Measurements from ENCODE around the gene CHMP1A.

CHMP1A gene

DNA sequence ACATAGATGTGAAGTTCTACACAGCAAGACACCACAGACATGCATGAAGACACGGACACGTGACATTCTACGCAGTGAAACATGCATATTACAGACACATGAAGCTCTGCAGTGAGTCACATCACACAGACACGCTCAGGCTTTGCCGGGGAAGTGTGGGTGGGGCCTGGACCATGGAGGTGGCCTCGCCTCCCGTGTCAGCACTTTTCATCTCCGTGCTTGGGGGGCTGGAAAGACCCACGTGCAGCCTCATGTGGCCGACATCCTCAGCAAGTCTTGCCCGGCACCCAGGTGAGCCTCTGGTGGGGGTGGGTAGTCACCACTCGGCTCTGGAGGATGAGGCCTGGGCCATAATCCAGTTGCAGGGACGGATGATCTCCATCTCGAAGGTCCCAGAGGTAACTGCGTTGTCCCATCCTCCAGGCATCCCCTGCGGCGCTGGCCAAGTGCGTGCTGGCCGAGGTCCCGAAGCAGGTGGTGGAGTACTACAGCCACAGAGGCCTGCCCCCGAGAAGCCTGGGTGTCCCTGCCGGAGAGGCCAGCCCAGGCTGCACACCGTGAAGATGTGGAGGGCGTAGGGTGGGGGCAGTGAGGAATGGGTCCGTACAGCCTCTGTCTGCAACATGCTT is 61.3 kb downstream of the CHMP1A start:
- Histone ChIP-seq H3K27me3 (replicated peaks; ENCODE audit: control insufficient read depth, insufficient read depth, low read length) (no peaks in the 10 kb centered on the region), H3K36me3 (ENCODE audit: control insufficient read depth, insufficient read depth, low read length) (no peaks in the 10 kb centered on the region), H3K4me3 (replicated peaks; ENCODE audit: low read depth, low read length) (no peak overlapping the region)
- no peak for DNase-seq (ENCODE audit: extremely low read depth, insufficient read length)
- TF ChIP-seq CTCF (IDR thresholded peaks at IDR 0.05; ENCODE audit: insufficient read depth, low read length, poor library complexity, severe bottlenecking) = no peak

DNA sequence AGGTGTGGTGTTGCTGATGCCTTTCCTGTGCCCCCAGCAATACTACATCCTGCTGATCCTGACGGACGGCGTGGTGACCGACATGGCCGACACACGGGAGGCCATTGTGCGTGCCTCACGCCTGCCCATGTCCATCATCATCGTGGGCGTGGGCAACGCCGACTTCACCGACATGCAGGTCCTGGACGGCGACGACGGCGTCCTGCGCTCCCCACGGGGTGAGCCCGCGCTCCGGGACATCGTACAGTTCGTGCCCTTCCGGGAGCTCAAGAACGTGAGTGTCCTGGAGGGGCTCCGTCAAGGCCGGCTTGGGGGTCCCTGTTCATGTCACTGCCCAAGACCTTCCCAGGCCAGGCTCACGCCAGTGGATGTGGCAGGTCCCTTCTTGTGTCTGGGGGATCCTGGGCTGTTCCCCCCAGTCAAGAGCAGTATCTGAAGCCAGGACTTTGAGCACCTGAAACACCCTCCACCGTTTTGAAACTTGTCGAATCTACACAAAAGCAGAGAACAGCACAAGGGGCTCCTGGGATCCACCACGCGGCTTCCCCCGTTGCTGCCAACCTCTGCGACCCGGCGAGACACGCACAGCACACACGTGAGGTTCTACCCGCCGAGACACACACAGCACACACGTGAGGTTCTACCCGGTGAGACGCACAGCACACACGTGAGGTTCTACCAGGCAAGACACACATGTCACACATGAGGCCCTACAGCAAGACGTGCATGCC is 62.0 kb downstream of the CHMP1A start:
- Histone ChIP-seq H3K36me3 (ENCODE audit: control insufficient read depth, insufficient read depth, low read length) (no peaks in the 10 kb centered on the region), H3K27me3 (replicated peaks; ENCODE audit: control insufficient read depth, insufficient read depth, low read length) (no peaks in the 10 kb centered on the region), H3K4me3 (replicated peaks; ENCODE audit: low read depth, low read length) (no peak overlapping the region)
- DNase-seq (ENCODE audit: extremely low read depth, insufficient read length) = no peak
- TF ChIP-seq CTCF (IDR thresholded peaks at IDR 0.05; ENCODE audit: insufficient read depth, low read length, poor library complexity, severe bottlenecking) = no peak

Data from GM06990 (cell line).